Measurements from ENCODE around the gene NRROS. TPM values are rescaled to one million over a fixed set of nuclear protein-coding genes. Genes with fewer than 3 reads are reported as not detected.

Gene NRROS
- total RNA-seq, 1 experiment from 2014 or later = 3.2 TPM

DNA sequence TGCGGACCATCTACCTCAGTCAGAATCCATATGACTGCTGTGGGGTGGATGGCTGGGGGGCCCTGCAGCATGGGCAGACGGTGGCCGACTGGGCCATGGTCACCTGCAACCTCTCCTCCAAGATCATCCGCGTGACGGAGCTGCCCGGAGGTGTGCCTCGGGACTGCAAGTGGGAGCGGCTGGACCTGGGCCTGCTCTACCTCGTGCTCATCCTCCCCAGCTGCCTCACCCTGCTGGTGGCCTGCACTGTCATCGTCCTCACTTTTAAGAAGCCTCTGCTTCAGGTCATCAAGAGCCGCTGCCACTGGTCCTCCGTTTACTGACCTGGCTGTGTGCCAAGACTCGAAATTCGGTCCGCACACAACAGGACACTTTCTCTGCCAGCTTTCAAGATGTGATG, 21.9 kb downstream of the NRROS start:
- in situ Hi-C loops (cut with HindIII; ENCODE audit: low pct_unique_long_range_greater_than_20kb, low sequenced_read_pairs) = no loop called here
- DNase-seq (ENCODE audit: low read depth, low spot score) = no peak

DNA sequence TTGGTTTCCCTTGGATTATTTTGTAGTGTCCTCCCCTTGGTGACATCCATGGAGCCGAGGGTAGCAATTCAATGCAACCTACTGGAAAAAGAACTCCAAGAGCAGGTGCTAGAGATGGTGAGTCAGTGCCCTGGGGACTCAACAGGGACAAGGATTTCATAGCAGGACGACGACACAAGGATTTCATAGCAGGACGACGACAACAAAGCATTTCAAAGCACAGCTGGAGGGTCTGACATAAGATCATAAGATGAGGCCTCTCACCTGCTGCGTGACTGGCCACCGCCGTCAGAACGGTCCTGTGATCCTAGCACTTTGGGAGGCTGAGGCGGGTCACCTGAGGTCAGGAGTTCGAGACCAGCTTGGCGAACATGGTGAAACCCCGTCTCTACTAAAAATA, 22.5 kb downstream of the NRROS start:
- in situ Hi-C loops (cut with HindIII; ENCODE audit: low pct_unique_long_range_greater_than_20kb, low sequenced_read_pairs) = no loop called here
- no peak for DNase-seq (ENCODE audit: low read depth, low spot score)

DNA sequence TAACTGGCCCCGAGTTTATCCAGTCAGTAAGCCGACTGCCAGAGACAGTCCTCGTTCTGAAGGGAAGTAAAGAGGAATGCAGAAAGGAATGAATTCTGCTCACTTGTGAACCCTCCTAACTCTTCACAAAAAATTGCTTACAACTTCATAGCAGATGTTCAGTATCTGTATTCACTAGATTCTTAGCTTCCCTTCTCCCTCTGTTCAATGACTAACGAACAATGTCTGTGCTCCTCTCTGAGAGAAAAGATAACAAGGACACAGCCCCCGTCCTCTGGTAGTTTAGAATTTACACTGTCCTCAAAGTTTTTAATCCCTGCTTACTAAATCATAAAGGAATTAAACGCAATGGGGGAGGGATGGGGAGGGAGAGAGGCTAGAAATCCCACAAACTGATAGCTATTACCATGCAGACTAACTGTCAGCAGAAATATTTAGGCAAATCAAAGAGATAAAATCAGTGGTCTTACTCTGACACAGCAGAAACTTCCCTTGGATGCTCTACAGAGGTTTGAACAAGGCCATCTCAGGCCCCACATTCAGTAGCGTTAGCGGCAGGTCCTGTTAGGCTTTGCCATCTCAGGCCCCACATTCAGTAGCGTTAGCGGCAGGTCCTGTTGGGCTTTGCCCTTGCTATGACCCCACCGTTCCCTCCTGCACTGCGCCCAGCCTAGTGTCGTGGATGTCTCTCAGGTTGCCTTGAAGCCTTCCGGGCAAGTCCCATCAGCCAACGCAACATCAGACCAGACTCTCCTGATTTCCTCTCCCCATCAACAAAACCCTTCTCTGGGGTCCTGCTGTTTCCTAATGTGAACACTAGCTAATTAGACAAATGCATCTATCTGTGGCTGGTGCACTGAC, 23.4 kb downstream of the NRROS start:
- DNase-seq (ENCODE audit: low read depth, low spot score) = no peak
- in situ Hi-C loops (cut with HindIII; ENCODE audit: low pct_unique_long_range_greater_than_20kb, low sequenced_read_pairs) = no loop called here

GRCh38 chr3:196666001-196666867, 26.7 kb downstream of the NRROS start:
- in situ Hi-C loops (cut with HindIII; ENCODE audit: low pct_unique_long_range_greater_than_20kb, low sequenced_read_pairs) = no loop called here
- DNase-seq (ENCODE audit: low read depth, low spot score) = peak; percentile 97

GRCh38 chr3:196667056-196667825, 27.7 kb downstream of the NRROS start:
- no peak for DNase-seq (ENCODE audit: low read depth, low spot score)
- in situ Hi-C loops (cut with HindIII; ENCODE audit: low pct_unique_long_range_greater_than_20kb, low sequenced_read_pairs) = no loop called here

- no peak for DNase-seq (ENCODE audit: low read depth, low spot score)
- in situ Hi-C loops (cut with HindIII; ENCODE audit: low pct_unique_long_range_greater_than_20kb, low sequenced_read_pairs) = no loop called here
Measured at GRCh38 chr3:196670339-196670738, 30.8 kb downstream of the NRROS start.

- in situ Hi-C loops (cut with HindIII; ENCODE audit: low pct_unique_long_range_greater_than_20kb, low sequenced_read_pairs) = no loop called here
- no peak for DNase-seq (ENCODE audit: low read depth, low spot score)
Measured at GRCh38 chr3:196673632-196674031, 34.1 kb downstream of the NRROS start.

GRCh38 chr3:196677353-196677752, 37.9 kb downstream of the NRROS start:
- in situ Hi-C loops (cut with HindIII; ENCODE audit: low pct_unique_long_range_greater_than_20kb, low sequenced_read_pairs) = no loop called here
- DNase-seq (ENCODE audit: low read depth, low spot score) = no peak

- in situ Hi-C loops (cut with HindIII; ENCODE audit: low pct_unique_long_range_greater_than_20kb, low sequenced_read_pairs) = no loop called here
Measured at GRCh38 chr3:196677931-196678330, 38.4 kb downstream of the NRROS start.

GRCh38 chr3:196684548-196685407, 45.3 kb downstream of the NRROS start:
- in situ Hi-C loops (cut with HindIII; ENCODE audit: low pct_unique_long_range_greater_than_20kb, low sequenced_read_pairs) = no loop called here
- peak; percentile 81 for DNase-seq (ENCODE audit: low read depth, low spot score)

More at GRCh38 chr3:196677931-196678330, 38.4 kb downstream of the NRROS start:
- DNase-seq (ENCODE audit: low read depth, low spot score) = no peak

DNA sequence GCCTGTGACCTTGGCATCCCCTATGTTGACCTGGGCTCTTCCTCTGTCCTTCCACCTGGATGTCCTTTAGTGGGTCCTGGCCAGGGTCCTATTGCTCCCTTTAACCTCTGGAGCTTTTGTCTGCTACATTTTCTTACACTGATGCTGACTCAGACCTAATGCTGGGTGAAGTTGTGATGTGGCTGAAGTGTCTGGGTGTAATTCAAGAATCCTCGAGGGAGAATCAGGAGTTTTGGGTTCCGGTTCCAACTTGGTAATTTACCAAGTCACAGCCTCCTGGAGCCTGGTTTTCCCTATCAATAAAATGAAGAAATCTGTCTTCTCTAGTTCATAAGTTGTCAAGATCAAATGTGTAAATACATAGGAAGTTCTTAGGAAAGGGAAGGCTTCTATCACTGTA, 46.9 kb downstream of the NRROS start:
- no peak for DNase-seq (ENCODE audit: low read depth, low spot score)
- in situ Hi-C loops (cut with HindIII; ENCODE audit: low pct_unique_long_range_greater_than_20kb, low sequenced_read_pairs) = no loop called here

GRCh38 chr3:196688349-196688748, 48.9 kb downstream of the NRROS start:
- in situ Hi-C loops (cut with HindIII; ENCODE audit: low pct_unique_long_range_greater_than_20kb, low sequenced_read_pairs) = no loop called here
- peak; percentile 21 for DNase-seq (ENCODE audit: low read depth, low spot score)

GRCh38 chr3:196689941-196690660, 50.6 kb downstream of the NRROS start:
- DNase-seq (ENCODE audit: low read depth, low spot score) = no peak
- in situ Hi-C loops (cut with HindIII; ENCODE audit: low pct_unique_long_range_greater_than_20kb, low sequenced_read_pairs) = no loop called here

DNA sequence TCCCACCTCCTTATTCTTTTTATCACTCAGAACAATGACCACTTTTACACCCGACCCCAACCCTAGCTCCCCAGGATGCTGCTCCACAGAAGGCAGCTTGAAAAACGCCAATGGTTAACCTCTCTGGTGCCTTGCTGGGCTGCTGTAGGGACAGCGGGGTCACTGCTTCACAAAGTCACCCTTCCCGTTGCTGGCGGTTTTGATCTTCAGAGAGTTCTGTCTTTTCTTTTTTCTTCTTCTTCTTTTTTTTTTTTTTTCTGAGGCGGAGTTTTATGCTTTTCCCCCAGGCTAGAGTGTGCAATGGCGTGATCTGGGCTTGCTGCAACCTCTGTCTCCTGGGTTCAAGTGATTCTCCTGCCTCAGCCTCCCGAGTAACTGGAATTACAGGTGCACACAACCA, 51.9 kb downstream of the NRROS start:
- no peak for DNase-seq (ENCODE audit: low read depth, low spot score)
- in situ Hi-C loops (cut with HindIII; ENCODE audit: low pct_unique_long_range_greater_than_20kb, low sequenced_read_pairs) = no loop called here

DNA sequence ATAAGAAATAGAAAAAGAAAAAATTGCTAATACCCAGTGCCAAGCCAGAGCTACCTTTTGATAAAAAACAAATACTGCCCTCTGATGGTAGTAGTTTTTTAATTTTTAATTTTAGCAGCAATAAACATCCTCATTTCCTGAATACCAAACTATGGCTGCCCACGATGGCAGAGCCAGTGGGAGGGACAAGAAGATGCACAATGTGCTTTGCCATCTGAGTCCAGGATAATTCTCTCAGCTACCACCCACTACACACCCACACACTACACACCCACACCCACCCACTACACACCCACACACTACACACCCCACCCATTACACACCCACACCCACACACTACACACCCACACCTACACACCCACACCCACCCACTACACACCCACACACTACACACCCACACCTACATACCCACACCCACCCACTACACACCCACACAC, 54.7 kb downstream of the NRROS start:
- in situ Hi-C loops (cut with HindIII; ENCODE audit: low pct_unique_long_range_greater_than_20kb, low sequenced_read_pairs) = no loop called here
- DNase-seq (ENCODE audit: low read depth, low spot score) = peak; percentile 22
